Measurements from ENCODE around the gene SCO2.

SCO2 gene

GRCh38 chr22:50564289-50564688 is 38.9 kb upstream of the SCO2 start:
- Histone ChIP-seq H3K9ac (ENCODE audit: low read length) (no peak overlapping the region), H3K36me3 (ENCODE audit: control insufficient read depth, insufficient read depth, low read length) (peaks cover 17% of the 10 kb centered on the region), H3K9me3 (ENCODE audit: control insufficient read depth, insufficient read depth, low read depth, low read length) (no peaks in the 10 kb centered on the region), H3K27me3 (ENCODE audit: control insufficient read depth, insufficient read depth, low read length) (peaks cover 30% of the 10 kb centered on the region), H3K4me1 (ENCODE audit: control insufficient read depth, insufficient read depth, low read length) (no peaks in the 10 kb centered on the region), H3K4me3 (ENCODE audit: low read depth, low read length) (no peak overlapping the region), H3K27ac (ENCODE audit: low read depth, low read length) (no peak overlapping the region)

DNA sequence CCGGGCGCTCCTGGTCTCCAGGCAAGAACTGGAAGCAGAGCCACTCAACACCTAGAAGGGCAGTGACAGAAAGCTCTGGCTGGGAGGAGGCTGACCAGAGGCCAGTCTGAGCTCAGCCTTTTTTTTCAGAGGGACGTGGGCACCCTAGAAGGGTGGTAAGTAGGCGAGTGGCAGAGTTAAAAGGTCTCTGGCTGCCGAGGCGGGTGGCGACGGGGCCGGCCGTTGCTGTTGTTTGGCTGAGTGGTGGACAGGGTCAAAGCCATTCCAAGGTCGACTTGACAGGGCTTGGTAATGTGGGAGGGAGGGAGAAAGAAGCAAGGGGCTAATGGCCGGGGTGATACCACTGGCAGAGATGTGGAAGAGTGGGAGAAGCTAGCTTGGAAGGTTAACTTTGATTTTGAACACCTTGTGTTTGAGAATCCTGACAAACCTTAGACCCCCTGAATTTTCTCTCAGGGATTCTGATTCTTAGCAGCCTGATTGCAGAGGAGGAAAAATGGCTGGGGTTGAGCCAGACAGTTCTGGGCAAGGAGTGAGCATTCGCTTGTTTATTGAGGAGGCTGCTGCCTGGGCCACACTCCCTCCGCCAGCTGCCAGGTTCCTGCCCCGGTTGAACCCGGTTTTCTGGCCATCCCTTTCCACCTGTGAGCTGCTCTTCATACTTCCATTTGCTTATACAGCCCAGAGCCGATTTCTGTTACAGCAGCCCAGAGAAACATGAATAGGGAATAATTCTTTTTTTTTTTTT is 38.2 kb upstream of the SCO2 start:
- H3K4me3 ChIP-seq (ENCODE audit: low read depth, low read length), result peak overlapping the region; percentile 86
- H3K9ac ChIP-seq (ENCODE audit: low read length), result peak overlapping the region; percentile 1
- H3K27me3 ChIP-seq (ENCODE audit: control insufficient read depth, insufficient read depth, low read length), result peaks cover 33% of the 10 kb centered on the region
- H3K36me3 ChIP-seq (ENCODE audit: control insufficient read depth, insufficient read depth, low read length), result peaks cover 10% of the 10 kb centered on the region
- no peak overlapping the region for H3K27ac ChIP-seq (ENCODE audit: low read depth, low read length)
- no peaks in the 10 kb centered on the region for H3K4me1 ChIP-seq (ENCODE audit: control insufficient read depth, insufficient read depth, low read length)
- H3K9me3 ChIP-seq (ENCODE audit: control insufficient read depth, insufficient read depth, low read depth, low read length), result no peaks in the 10 kb centered on the region

- H3K9me3 ChIP-seq (ENCODE audit: control insufficient read depth, insufficient read depth, low read depth, low read length), result no peaks in the 10 kb centered on the region
- H3K9ac ChIP-seq (ENCODE audit: low read length), result peak within 1 kb of the TSS; percentile 1
- H3K27me3 ChIP-seq (ENCODE audit: control insufficient read depth, insufficient read depth, low read length), result peaks cover 35% of the 10 kb centered on the region
- no peaks in the 10 kb centered on the region for H3K4me1 ChIP-seq (ENCODE audit: control insufficient read depth, insufficient read depth, low read length)
- H3K36me3 ChIP-seq (ENCODE audit: control insufficient read depth, insufficient read depth, low read length), result peaks cover 5% of the 10 kb centered on the region
- H3K27ac ChIP-seq (ENCODE audit: low read depth, low read length), result no peak within 1 kb of the TSS
- H3K4me3 ChIP-seq (ENCODE audit: low read depth, low read length), result peak within 1 kb of the TSS; percentile 86
Measured at GRCh38 chr22:50562523-50563412, 37.4 kb upstream of the SCO2 start, which contains the start of gene SYCE3. TSS of gene SYCE3 (minus strand) at chr22:50562919. CDS start at chr22:50556405, 6,514 bp downstream.

- Histone ChIP-seq H3K27ac (ENCODE audit: low read depth, low read length) (no peak overlapping the region), H3K9me3 (ENCODE audit: control insufficient read depth, insufficient read depth, low read depth, low read length) (no peaks in the 10 kb centered on the region), H3K4me3 (ENCODE audit: low read depth, low read length) (no peak overlapping the region), H3K36me3 (ENCODE audit: control insufficient read depth, insufficient read depth, low read length) (no peaks in the 10 kb centered on the region), H3K4me1 (ENCODE audit: control insufficient read depth, insufficient read depth, low read length) (no peaks in the 10 kb centered on the region), H3K27me3 (ENCODE audit: control insufficient read depth, insufficient read depth, low read length) (peaks cover 35% of the 10 kb centered on the region), H3K9ac (ENCODE audit: low read length) (no peak overlapping the region)
Measured at GRCh38 chr22:50561401-50562358, 36.3 kb upstream of the SCO2 start.

GRCh38 chr22:50560034-50560433 is 34.6 kb upstream of the SCO2 start:
- Histone ChIP-seq H3K36me3 (ENCODE audit: control insufficient read depth, insufficient read depth, low read length) (no peaks in the 10 kb centered on the region), H3K4me1 (ENCODE audit: control insufficient read depth, insufficient read depth, low read length) (no peaks in the 10 kb centered on the region), H3K27me3 (ENCODE audit: control insufficient read depth, insufficient read depth, low read length) (peaks cover 30% of the 10 kb centered on the region), H3K4me3 (ENCODE audit: low read depth, low read length) (no peak overlapping the region), H3K9ac (ENCODE audit: low read length) (no peak overlapping the region), H3K27ac (ENCODE audit: low read depth, low read length) (no peak overlapping the region), H3K9me3 (ENCODE audit: control insufficient read depth, insufficient read depth, low read depth, low read length) (no peaks in the 10 kb centered on the region)

GRCh38 chr22:50556703-50557102 is 31.3 kb upstream of the SCO2 start:
- Histone ChIP-seq H3K4me1 (ENCODE audit: control insufficient read depth, insufficient read depth, low read length) (no peaks in the 10 kb centered on the region), H3K27ac (ENCODE audit: low read depth, low read length) (no peak overlapping the region), H3K27me3 (ENCODE audit: control insufficient read depth, insufficient read depth, low read length) (peaks cover 10% of the 10 kb centered on the region; the same call in 1 of the 2 replicates), H3K9ac (ENCODE audit: low read length) (no peak overlapping the region), H3K9me3 (ENCODE audit: control insufficient read depth, insufficient read depth, low read depth, low read length) (no peaks in the 10 kb centered on the region), H3K4me3 (ENCODE audit: low read depth, low read length) (no peak overlapping the region), H3K36me3 (ENCODE audit: control insufficient read depth, insufficient read depth, low read length) (no peaks in the 10 kb centered on the region)

DNA sequence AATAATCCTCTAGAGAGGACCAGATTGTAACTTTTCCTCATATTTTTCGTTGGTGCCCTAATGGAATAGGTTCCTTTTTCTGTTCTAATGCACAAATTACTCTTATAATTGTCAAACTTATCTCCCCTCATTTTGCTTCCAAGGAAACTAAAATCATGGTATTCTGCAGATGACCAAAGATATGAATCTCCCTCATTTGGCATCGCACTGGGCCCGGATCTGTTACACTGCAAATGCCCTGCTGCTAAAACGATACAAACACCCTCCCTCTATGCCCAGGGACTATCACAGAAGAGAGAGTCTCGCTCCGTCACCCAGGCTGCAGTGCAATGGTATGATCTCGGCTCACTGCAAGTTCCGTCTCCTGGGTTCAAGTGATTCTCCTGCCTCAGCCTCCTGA is 27.9 kb upstream of the SCO2 start:
- no peaks in the 10 kb centered on the region for H3K4me1 ChIP-seq (ENCODE audit: control insufficient read depth, insufficient read depth, low read length)
- H3K27ac ChIP-seq (ENCODE audit: low read depth, low read length), result no peak overlapping the region
- no peaks in the 10 kb centered on the region for H3K9me3 ChIP-seq (ENCODE audit: control insufficient read depth, insufficient read depth, low read depth, low read length)
- no peaks in the 10 kb centered on the region for H3K36me3 ChIP-seq (ENCODE audit: control insufficient read depth, insufficient read depth, low read length)
- H3K9ac ChIP-seq (ENCODE audit: low read length), result no peak overlapping the region
- H3K27me3 ChIP-seq (ENCODE audit: control insufficient read depth, insufficient read depth, low read length), result no peaks in the 10 kb centered on the region
- no peak overlapping the region for H3K4me3 ChIP-seq (ENCODE audit: low read depth, low read length)

GRCh38 chr22:50551160-50551752 is 25.9 kb upstream of the SCO2 start:
- Histone ChIP-seq H3K36me3 (ENCODE audit: control insufficient read depth, insufficient read depth, low read length) (no peaks in the 10 kb centered on the region), H3K27me3 (ENCODE audit: control insufficient read depth, insufficient read depth, low read length) (peaks cover 1% of the 10 kb centered on the region), H3K4me3 (ENCODE audit: low read depth, low read length) (no peak overlapping the region)

GRCh38 chr22:50550395-50550794 is 25.0 kb upstream of the SCO2 start:
- Histone ChIP-seq H3K36me3 (ENCODE audit: control insufficient read depth, insufficient read depth, low read length) (no peaks in the 10 kb centered on the region), H3K9me3 (ENCODE audit: control insufficient read depth, insufficient read depth, low read depth, low read length) (no peaks in the 10 kb centered on the region), H3K27me3 (ENCODE audit: control insufficient read depth, insufficient read depth, low read length) (peaks cover 10% of the 10 kb centered on the region), H3K9ac (ENCODE audit: low read length) (no peak overlapping the region), H3K27ac (ENCODE audit: low read depth, low read length) (no peak overlapping the region), H3K4me1 (ENCODE audit: control insufficient read depth, insufficient read depth, low read length) (no peaks in the 10 kb centered on the region), H3K4me3 (ENCODE audit: low read depth, low read length) (no peak overlapping the region)

More at GRCh38 chr22:50551160-50551752, 25.9 kb upstream of the SCO2 start:
- Histone ChIP-seq H3K9me3 (ENCODE audit: control insufficient read depth, insufficient read depth, low read depth, low read length) (no peaks in the 10 kb centered on the region), H3K9ac (ENCODE audit: low read length) (no peak overlapping the region), H3K27ac (ENCODE audit: low read depth, low read length) (no peak overlapping the region), H3K4me1 (ENCODE audit: control insufficient read depth, insufficient read depth, low read length) (no peaks in the 10 kb centered on the region)

Data from HUES6 (cell line).